PC-9 (cell line): ENCODE results near the gene CDK5RAP2. TPM values are rescaled to one million over a fixed set of nuclear protein-coding genes. Genes with fewer than 3 reads are reported as not detected.

ENCODE experiments used
- BruUV-seq: library from RNA; stranded (reverse); fragments of 400-500 nt; replicated peaks from 2 replicates; lab custom pipeline; 2021; lab: Mats Ljungman, UMichigan
- CTCF ChIA-PET: fragments of 300-600 bp; sonication (Branson Sonifier 250); formaldehyde crosslinking; loops from one replicate; lab custom pipeline; 2022; ENCODE audit warnings: antibody characterized with exemption; lab: Charles Lee
- POLR2A ChIA-PET: fragments of 300-600 bp; sonication (Branson Sonifier 250); formaldehyde crosslinking; loops from one replicate; lab custom pipeline; 2022; ENCODE audit warnings: antibody characterized with exemption; ENCODE audit not compliant: unreplicated experiment; lab: Charles Lee
- DNase-seq, 2 experiments: peaks; one replicate each; pipeline versions ENCODE4 v3.0.0 to v3.0.0-alpha.2; 2015 to 2022; ENCODE audit warnings: mixed read lengths in 1 of 2
- H2AFZ ChIP-seq: fragments of 200-600 bp; sonication (generic); 2 replicates; pipeline ENCODE4 v1.8.1; 2017; ENCODE audit warnings: antibody characterized with exemption
- H3F3A ChIP-seq: fragments of 200-600 bp; sonication (generic); 2 replicates; pipeline ENCODE4 v1.8.1; 2017; ENCODE audit warnings: antibody characterized with exemption, mild to moderate bottlenecking, low read depth; ENCODE audit not compliant: insufficient read depth
- H3K27ac ChIP-seq: fragments of 200-600 bp; sonication (generic); 2 replicates; pipeline ENCODE4 v1.6.1; 2016; ENCODE audit warnings: mixed run types
- H3K27me3 ChIP-seq: fragments of 200-600 bp; sonication (generic); 2 replicates; pipeline ENCODE4 v1.6.1; 2016; ENCODE audit warnings: low read depth, mixed run types; ENCODE audit not compliant: insufficient read depth
- H3K36me3 ChIP-seq: fragments of 200-600 bp; sonication (generic); 2 replicates; pipeline ENCODE4 v1.6.1; 2016; ENCODE audit warnings: low read depth, mixed run types
- H3K4me1 ChIP-seq: fragments of 200-600 bp; sonication (generic); replicated peaks from 2 replicates; pipeline ENCODE4 v1.6.1; 2016; ENCODE audit warnings: mixed run types; ENCODE audit not compliant: insufficient read depth
- H3K4me2 ChIP-seq: fragments of 200-600 bp; sonication (generic); 2 replicates; pipeline ENCODE4 v1.6.1; 2017; ENCODE audit warnings: mixed run types
- H3K4me3 ChIP-seq: fragments of 200-600 bp; sonication (generic); 2 replicates; pipeline ENCODE4 v1.6.1; 2016; ENCODE audit warnings: mixed run types
- H3K79me2 ChIP-seq: fragments of 200-600 bp; sonication (generic); 2 replicates; pipeline ENCODE4 v1.6.1; 2017; ENCODE audit warnings: low read depth, mixed run types
- H3K9me2 ChIP-seq: fragments of 200-600 bp; sonication (generic); 2 replicates; pipeline ENCODE4 v1.8.1; 2017; ENCODE audit warnings: mild to moderate bottlenecking; ENCODE audit not compliant: insufficient read depth
- H3K9me3 ChIP-seq: fragments of 200-600 bp; sonication (generic); 2 replicates; pipeline ENCODE4 v1.8.1; 2016; ENCODE audit warnings: low read depth; ENCODE audit not compliant: insufficient read depth
- H4K20me1 ChIP-seq: fragments of 200-600 bp; sonication (generic); 2 replicates; pipeline ENCODE4 v1.8.1; 2017; ENCODE audit not compliant: insufficient read depth
- EZH2 ChIP-seq: fragments of 200-600 bp; sonication (generic); IDR thresholded peaks from 2 replicates; pipeline ENCODE4 v1.8.0; 2017; ENCODE audit warnings: antibody characterized with exemption, low read depth
- intact Hi-C: fragments of 100-400 bp; cut with micrococcal nuclease; formaldehyde crosslinking; loops from one replicate; pipeline ENCODE4 v1.10.0; 2022; ENCODE audit not compliant: unreplicated experiment
- total RNA-seq: library from RNA; stranded (reverse); gene quantifications from 2 replicates; pipeline ENCODE4 v1.2.3, GENCODE V29; 2021
- TF ChIP-seq, protein P1 (sequence below): fragments of 200-600 bp; sonication (generic); conservative IDR thresholded peaks from 2 replicates; pipeline ENCODE4 v1.6.1; 2017; ENCODE audit warnings: mixed run types, antibody characterized with exemption, mild to moderate bottlenecking, moderate library complexity

CDK5RAP2 gene
- total RNA-seq, 1 experiment from 2014 or later: 113 TPM

DNA sequence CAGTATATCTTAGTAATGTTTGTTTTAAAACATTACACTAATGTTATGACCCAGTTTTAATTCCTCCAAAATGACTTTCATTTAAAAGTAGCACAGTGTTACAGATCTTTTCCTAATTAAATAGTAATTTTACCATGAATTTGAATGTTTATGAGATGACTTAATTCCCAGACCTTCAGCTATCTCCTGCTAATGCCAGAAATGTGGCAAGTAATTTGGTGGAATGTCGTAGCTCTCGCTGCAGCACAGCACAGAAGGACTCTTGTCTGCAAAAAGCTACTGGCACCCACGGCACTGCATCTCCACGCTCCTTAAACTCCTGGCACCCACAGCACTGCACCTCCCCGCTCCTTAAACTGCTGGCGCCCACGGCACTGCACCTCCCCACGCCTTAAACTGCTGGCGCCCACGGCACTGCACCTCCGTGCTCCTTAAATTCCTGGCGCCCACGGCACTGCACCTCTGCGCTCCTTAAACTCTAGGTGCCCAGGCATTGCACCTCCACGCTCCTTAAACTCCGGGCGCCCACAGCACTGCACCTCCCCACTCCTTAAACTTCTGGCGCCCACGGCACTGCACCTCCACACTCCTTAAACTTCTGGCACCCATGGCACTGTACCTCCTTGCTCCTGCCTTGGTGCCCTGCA lies 163.1 kb downstream of the CDK5RAP2 start:
- Histone ChIP-seq H3K4me3 (no peak overlapping the region), H3K36me3 (peaks cover 4% of the 10 kb centered on the region; the same call in 1 of the 2 replicates), H3K27me3 (no peaks in the 10 kb centered on the region), H2AFZ (no peak overlapping the region), H3K4me2 (no peak overlapping the region), H4K20me1 (no peaks in the 10 kb centered on the region), H3K9me2 (no peaks in the 10 kb centered on the region; the same call in 1 of the 2 replicates), H3K79me2 (no peaks in the 10 kb centered on the region), H3K4me1 (no peaks in the 10 kb centered on the region), H3K27ac (no peak overlapping the region), H3K9me3 (no peaks in the 10 kb centered on the region), H3F3A (no peaks in the 10 kb centered on the region)
- BruUV-seq: no TSS peak
- POLR2A ChIA-PET: no interaction called here
- DNase-seq: no peak
- CTCF ChIA-PET: no interaction called here
- no peak for TF ChIP-seq EZH2
- TF ChIP-seq, protein P1, sequence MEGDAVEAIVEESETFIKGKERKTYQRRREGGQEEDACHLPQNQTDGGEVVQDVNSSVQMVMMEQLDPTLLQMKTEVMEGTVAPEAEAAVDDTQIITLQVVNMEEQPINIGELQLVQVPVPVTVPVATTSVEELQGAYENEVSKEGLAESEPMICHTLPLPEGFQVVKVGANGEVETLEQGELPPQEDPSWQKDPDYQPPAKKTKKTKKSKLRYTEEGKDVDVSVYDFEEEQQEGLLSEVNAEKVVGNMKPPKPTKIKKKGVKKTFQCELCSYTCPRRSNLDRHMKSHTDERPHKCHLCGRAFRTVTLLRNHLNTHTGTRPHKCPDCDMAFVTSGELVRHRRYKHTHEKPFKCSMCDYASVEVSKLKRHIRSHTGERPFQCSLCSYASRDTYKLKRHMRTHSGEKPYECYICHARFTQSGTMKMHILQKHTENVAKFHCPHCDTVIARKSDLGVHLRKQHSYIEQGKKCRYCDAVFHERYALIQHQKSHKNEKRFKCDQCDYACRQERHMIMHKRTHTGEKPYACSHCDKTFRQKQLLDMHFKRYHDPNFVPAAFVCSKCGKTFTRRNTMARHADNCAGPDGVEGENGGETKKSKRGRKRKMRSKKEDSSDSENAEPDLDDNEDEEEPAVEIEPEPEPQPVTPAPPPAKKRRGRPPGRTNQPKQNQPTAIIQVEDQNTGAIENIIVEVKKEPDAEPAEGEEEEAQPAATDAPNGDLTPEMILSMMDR: no peak
- intact Hi-C loops: no loop called here

DNA sequence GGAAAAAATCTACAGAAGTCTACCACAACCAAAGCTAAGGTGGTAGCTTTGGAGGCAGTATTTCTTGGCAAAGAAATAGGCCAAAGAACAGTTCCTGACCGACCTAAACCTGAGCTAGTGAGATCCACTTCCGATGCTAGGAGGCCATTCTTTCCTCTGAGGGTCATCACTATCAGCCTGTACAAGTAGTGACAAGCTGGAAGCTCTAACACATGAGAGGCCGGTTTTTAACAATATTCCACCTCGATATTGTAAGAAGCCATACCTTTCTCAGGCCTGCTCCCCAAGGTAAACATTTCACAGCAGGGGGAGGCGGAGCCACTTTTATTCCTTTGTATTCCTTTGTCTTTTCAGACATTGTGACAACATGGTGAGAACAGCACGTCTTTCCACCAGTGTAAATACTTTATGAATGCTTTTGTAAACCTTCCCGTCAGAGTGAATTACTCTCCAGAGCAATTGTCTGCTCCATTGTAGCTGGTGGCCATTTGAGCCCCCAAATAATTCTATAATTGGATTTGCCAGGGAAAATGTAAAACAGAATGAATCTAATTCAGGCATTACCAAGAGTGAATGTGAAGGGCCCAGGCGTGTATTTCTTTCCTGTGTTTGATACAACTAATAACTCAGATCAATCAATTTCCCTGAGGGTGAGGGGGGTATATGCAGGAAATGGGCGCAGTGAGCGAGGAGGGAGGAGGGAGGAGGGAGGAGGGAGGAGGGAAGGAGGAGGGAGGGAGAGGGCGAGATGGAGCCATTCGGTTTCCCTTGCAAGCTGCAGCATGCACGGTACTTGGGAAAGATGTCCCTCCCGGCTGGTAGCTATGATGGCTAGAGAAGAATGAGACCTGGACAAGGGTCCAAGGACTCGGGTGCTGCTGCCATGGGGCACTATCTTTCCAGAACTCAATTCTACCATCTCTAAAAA lies 166.6 kb downstream of the CDK5RAP2 start:
- H3K27ac ChIP-seq: no peak overlapping the region
- TF ChIP-seq EZH2: no peak
- TF ChIP-seq, protein P1: no peak
- no peaks in the 10 kb centered on the region; the same call in 1 of the 2 replicates for H3K9me2 ChIP-seq
- DNase-seq: no peak
- no peak overlapping the region for H3K4me2 ChIP-seq
- H3K4me1 ChIP-seq: no peaks in the 10 kb centered on the region
- no peak overlapping the region for H2AFZ ChIP-seq
- H3K36me3 ChIP-seq: peaks cover 9% of the 10 kb centered on the region
- no peak overlapping the region for H3K4me3 ChIP-seq
- H3K9me3 ChIP-seq: no peaks in the 10 kb centered on the region
- BruUV-seq: no TSS peak
- ChIA-PET POLR2A (no interaction called here), CTCF (no interaction called here)
- H3K79me2 ChIP-seq: no peaks in the 10 kb centered on the region
- intact Hi-C loops: no loop called here
- no peaks in the 10 kb centered on the region for H3K27me3 ChIP-seq
- no peaks in the 10 kb centered on the region for H3F3A ChIP-seq
- no peaks in the 10 kb centered on the region for H4K20me1 ChIP-seq

DNA sequence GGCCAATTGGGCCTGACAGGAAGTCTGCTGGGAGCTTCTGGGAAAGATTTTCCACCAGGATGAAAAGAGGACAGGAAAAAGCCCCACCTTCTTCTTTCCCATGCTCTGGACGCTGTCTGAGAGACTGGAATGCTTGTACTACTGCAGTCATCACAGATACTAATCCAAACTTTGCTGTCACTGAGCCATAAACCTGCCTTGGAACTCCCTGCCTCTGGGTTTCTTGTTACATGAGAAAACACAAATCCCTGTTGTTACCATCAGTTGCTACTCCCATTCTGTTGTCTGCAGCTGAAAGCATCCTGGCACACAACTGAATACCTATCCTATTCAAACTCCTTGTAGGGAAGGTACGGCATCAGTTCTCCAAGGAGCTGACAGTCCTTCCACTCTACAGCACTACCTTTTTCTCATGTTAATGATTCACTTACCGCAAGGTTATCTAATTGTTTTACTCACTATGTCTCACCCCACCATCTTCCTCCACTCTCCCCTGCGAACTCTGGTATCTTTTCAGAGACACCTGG lies 167.5 kb downstream of the CDK5RAP2 start:
- no peaks in the 10 kb centered on the region for H3K9me3 ChIP-seq
- H2AFZ ChIP-seq: no peak overlapping the region
- intact Hi-C loops: no loop called here
- H3K79me2 ChIP-seq: no peaks in the 10 kb centered on the region
- no peak for TF ChIP-seq EZH2
- TF ChIP-seq, protein P1: no peak
- peaks cover 9% of the 10 kb centered on the region for H3K36me3 ChIP-seq
- H3K27ac ChIP-seq: no peak overlapping the region
- H3K27me3 ChIP-seq: no peaks in the 10 kb centered on the region
- no TSS peak for BruUV-seq
- no peak overlapping the region for H3K4me2 ChIP-seq
- H3F3A ChIP-seq: no peaks in the 10 kb centered on the region
- no peak overlapping the region for H3K4me3 ChIP-seq
- H4K20me1 ChIP-seq: no peaks in the 10 kb centered on the region
- ChIA-PET CTCF (no interaction called here), POLR2A (no interaction called here)
- no peak for DNase-seq
- H3K4me1 ChIP-seq: no peaks in the 10 kb centered on the region
- no peaks in the 10 kb centered on the region; the same call in 1 of the 2 replicates for H3K9me2 ChIP-seq
